Measurements from ENCODE around the gene AMER2. TPM values are rescaled to one million over a fixed set of nuclear protein-coding genes. Genes with fewer than 3 reads are reported as not detected.

The AMER2 gene
- total and polyA plus RNA-seq, 2 experiments from 2014 or later: 0.31 to 0.76 TPM

DNA sequence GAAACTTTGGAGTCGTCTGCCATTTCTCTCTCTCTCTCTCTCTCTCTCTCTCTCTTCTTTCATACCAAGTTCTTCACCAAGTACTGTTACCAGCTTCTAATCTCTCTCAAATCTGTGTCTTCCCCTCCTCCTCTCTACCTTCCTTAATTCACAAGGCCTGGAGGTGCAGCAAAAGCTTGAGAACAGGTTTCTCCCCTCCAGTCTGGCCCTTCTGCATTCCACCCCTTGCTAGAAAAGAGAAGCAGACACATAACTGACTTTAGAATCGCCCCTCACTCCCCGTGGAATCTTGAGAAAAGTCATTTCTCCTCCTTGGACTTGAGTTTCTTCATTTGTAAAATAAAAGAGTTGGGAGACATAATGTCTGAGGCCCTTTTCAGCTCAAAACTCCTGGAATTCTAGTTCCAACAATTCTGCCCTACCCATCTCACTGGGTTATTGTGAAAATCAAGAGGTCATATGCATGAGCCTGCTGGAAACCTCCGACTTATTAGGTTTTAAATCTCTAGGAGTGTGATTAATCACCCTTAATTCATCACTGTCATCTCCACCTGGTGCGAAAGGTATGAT lies 20.4 kb downstream of the AMER2 start:
- peaks cover 39% of the 10 kb centered on the region for H3K4me1 ChIP-seq (ENCODE audit: insufficient read depth)
- Mint-ChIP-seq H3K27me3 (ENCODE audit: insufficient read depth, low read depth, poor library complexity) (peaks cover 7% of the 10 kb centered on the region), H3K4me3 (no peak overlapping the region), H3K4me1 (peaks cover 41% of the 10 kb centered on the region), H3K36me3 (ENCODE audit: low read depth) (peaks cover 5% of the 10 kb centered on the region; the same call in 1 of the 3 replicates), H3K27ac (peak overlapping the region; percentile 41), H3K9me3 (peaks cover 5% of the 10 kb centered on the region; the same call in 2 of the 3 replicates)
- peak overlapping the region; percentile 42; the same call in 1 of the 2 replicates for H3K27ac ChIP-seq (ENCODE audit: low read depth)
- no peaks in the 10 kb centered on the region for H3K79me2 ChIP-seq (replicated peaks; ENCODE audit: insufficient read depth)
- TF ChIP-seq, protein P1, sequence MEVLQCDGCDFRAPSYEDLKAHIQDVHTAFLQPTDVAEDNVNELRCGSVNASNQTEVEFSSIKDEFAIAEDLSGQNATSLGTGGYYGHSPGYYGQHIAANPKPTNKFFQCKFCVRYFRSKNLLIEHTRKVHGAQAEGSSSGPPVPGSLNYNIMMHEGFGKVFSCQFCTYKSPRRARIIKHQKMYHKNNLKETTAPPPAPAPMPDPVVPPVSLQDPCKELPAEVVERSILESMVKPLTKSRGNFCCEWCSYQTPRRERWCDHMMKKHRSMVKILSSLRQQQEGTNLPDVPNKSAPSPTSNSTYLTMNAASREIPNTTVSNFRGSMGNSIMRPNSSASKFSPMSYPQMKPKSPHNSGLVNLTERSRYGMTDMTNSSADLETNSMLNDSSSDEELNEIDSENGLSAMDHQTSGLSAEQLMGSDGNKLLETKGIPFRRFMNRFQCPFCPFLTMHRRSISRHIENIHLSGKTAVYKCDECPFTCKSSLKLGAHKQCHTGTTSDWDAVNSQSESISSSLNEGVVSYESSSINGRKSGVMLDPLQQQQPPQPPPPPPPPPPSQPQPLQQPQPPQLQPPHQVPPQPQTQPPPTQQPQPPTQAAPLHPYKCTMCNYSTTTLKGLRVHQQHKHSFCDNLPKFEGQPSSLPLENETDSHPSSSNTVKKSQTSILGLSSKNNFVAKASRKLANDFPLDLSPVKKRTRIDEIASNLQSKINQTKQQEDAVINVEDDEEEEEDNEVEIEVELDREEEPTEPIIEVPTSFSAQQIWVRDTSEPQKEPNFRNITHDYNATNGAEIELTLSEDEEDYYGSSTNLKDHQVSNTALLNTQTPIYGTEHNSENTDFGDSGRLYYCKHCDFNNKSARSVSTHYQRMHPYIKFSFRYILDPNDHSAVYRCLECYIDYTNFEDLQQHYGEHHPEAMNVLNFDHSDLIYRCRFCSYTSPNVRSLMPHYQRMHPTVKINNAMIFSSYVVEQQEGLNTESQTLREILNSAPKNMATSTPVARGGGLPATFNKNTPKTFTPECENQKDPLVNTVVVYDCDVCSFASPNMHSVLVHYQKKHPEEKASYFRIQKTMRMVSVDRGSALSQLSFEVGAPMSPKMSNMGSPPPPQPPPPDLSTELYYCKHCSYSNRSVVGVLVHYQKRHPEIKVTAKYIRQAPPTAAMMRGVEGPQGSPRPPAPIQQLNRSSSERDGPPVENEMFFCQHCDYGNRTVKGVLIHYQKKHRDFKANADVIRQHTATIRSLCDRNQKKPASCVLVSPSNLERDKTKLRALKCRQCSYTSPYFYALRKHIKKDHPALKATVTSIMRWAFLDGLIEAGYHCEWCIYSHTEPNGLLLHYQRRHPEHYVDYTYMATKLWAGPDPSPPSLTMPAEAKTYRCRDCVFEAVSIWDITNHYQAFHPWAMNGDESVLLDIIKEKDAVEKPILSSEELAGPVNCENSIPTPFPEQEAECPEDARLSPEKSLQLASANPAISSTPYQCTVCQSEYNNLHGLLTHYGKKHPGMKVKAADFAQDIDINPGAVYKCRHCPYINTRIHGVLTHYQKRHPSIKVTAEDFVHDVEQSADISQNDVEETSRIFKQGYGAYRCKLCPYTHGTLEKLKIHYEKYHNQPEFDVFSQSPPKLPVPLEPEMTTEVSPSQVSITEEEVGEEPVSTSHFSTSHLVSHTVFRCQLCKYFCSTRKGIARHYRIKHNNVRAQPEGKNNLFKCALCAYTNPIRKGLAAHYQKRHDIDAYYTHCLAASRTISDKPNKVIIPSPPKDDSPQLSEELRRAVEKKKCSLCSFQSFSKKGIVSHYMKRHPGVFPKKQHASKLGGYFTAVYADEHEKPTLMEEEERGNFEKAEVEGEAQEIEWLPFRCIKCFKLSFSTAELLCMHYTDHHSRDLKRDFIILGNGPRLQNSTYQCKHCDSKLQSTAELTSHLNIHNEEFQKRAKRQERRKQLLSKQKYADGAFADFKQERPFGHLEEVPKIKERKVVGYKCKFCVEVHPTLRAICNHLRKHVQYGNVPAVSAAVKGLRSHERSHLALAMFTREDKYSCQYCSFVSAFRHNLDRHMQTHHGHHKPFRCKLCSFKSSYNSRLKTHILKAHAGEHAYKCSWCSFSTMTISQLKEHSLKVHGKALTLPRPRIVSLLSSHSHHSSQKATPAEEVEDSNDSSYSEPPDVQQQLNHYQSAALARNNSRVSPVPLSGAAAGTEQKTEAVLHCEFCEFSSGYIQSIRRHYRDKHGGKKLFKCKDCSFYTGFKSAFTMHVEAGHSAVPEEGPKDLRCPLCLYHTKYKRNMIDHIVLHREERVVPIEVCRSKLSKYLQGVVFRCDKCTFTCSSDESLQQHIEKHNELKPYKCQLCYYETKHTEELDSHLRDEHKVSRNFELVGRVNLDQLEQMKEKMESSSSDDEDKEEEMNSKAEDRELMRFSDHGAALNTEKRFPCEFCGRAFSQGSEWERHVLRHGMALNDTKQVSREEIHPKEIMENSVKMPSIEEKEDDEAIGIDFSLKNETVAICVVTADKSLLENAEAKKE (CRISPR knock-in tag; IDR thresholded peaks at IDR 0.05): no peak
- TF ChIP-seq STAT1 (IDR thresholded peaks at IDR 0.05; ENCODE audit: unreplicated experiment): no peak
- no peak for TF ChIP-seq ZNF331 (CRISPR knock-in tag; IDR thresholded peaks at IDR 0.05; ENCODE audit: low read depth)
- TF ChIP-seq JUNB (IDR thresholded peaks at IDR 0.05; ENCODE audit: unreplicated experiment): no peak
- TF ChIP-seq EZH2phosphoT487 (IDR thresholded peaks at IDR 0.05; ENCODE audit: unreplicated experiment): no peak
- TF ChIP-seq ZNF114 (CRISPR knock-in tag; IDR thresholded peaks at IDR 0.05): no peak
- TF ChIP-seq EZH2 (IDR thresholded peaks at IDR 0.05; ENCODE audit: low read depth, unreplicated experiment): no peak
- no peak for TF ChIP-seq REST (IDR thresholded peaks at IDR 0.05; ENCODE audit: unreplicated experiment)
- TF ChIP-seq NANOG (IDR thresholded peaks at IDR 0.05; ENCODE audit: borderline replicate concordance): no peak
- TF ChIP-seq POLR2AphosphoS5 (IDR thresholded peaks at IDR 0.05; ENCODE audit: low read depth): no peak
- no peaks in the 10 kb centered on the region for H3K27me3 ChIP-seq (ENCODE audit: insufficient read depth)
- H3K36me3 ChIP-seq (ENCODE audit: insufficient read depth): 0 out of 2 replicates have a peak, but pooled peaks cover 4% of the 10 kb centered on the region
- no peaks in the 10 kb centered on the region for H4K20me1 ChIP-seq (replicated peaks; ENCODE audit: insufficient read depth)
- ATAC-seq (no peak; the same call in 1 of the 3 replicates), DNase-seq (ENCODE audit: low spot score) (no peak)
- H3K4me2 ChIP-seq: peak overlapping the region; percentile 50; the same call in 1 of the 2 replicates
- peak overlapping the region; percentile 85 for H2AFZ ChIP-seq
- H3F3A ChIP-seq (replicated peaks; ENCODE audit: low read depth): 0 out of 2 replicates have a peak, but pooled peaks cover 3% of the 10 kb centered on the region
- H3K4me3 ChIP-seq: no peak overlapping the region
- H3K9me2 ChIP-seq (ENCODE audit: insufficient read depth): peaks cover 13% of the 10 kb centered on the region

Data from GM23338 (cell line).